ENCODE results near the gene ABCC8. TPM values are rescaled to one million over a fixed set of nuclear protein-coding genes. Genes with fewer than 3 reads are reported as not detected.

Gene ABCC8
- total and polyA plus RNA-seq, 2 of the 8 experiments (the other 6 are each of a cell fraction or from before 2014, with no cell fraction given), result 3.7 to 4.9 TPM

GRCh38 chr11:17397311-17398002 is 79.2 kb downstream of the ABCC8 start:
- no peak overlapping the region for H2AK5ac ChIP-seq (ENCODE audit: low read depth, low read length)
- H4K91ac ChIP-seq (replicated peaks; ENCODE audit: insufficient read length, low read length), result no peak overlapping the region
- H3K4me3 ChIP-seq (ENCODE audit: extremely low read depth in 1 of 4, insufficient read depth in 2 of 4, low read depth in 3 of 4, low read length in 4 of 4), result no peak overlapping the region
- no peak overlapping the region for H3K4ac ChIP-seq (replicated peaks; ENCODE audit: insufficient read length, low read depth, low read length)
- H3K79me1 ChIP-seq (ENCODE audit: low read depth, low read length), result no peaks in the 10 kb centered on the region
- no peaks in the 10 kb centered on the region for H3K36me3 ChIP-seq (ENCODE audit: control insufficient read depth in 2 of 4, insufficient read depth in 4 of 4, low read length in 3 of 4)
- no peak overlapping the region for H4K8ac ChIP-seq (ENCODE audit: extremely low read depth, insufficient read depth, low read length)
- no peak overlapping the region for H3K18ac ChIP-seq (ENCODE audit: extremely low read depth, low read length)
- no peak overlapping the region; the same call in 1 of the 2 replicates for H2BK5ac ChIP-seq (ENCODE audit: low read depth, low read length)
- POLR2A ChIA-PET (ENCODE audit: partially characterized antibody), result interaction anchor here (1.0 to 1.1 kb wide), 2 partner anchors 11 to 42 kb away, joined by 3 to 4 read pairs; no protein-coding TSS in a partner anchor
- H3K27me3 ChIP-seq (replicated peaks in 1 of 4; ENCODE audit: control insufficient read depth in 3 of 4, extremely low read depth in 1 of 4, insufficient read depth in 3 of 4, low read length in 3 of 4), result no peaks in the 10 kb centered on the region
- CTCF ChIA-PET (ENCODE audit: partially characterized antibody), result interaction anchor here (1.0 to 38.8 kb wide), 13 partner anchors 8 to 237 kb away, joined by 3 to 1414 read pairs (median 7); partner anchors contain the start of gene KCNJ11
- no peaks in the 10 kb centered on the region for H3K23me2 ChIP-seq (ENCODE audit: low read depth, low read length)
- H3K4me1 ChIP-seq (replicated peaks in 1 of 4; ENCODE audit: control insufficient read depth in 3 of 4, insufficient read depth in 4 of 4, low read length in 3 of 4), result no peaks in the 10 kb centered on the region; a peak in 1 of 7 replicates
- WGBS, 2 experiments (ENCODE audit: extremely low coverage in 1 of 2, insufficient coverage in 1 of 2, insufficient read length in 1 of 2, insufficient replicate concordance in 2 of 2, low coverage in 1 of 2, low lambda C conversion rate in 2 of 2, missing lambda C conversion rate in 1 of 2), result 94% methylated on average over 12 of the region's 14 CpGs; no CpG with 5 or more reads in 1 of the 2 experiments
- H2BK20ac ChIP-seq (ENCODE audit: low read length), result no peak overlapping the region
- H3K4me2 ChIP-seq (ENCODE audit: insufficient read depth in 1 of 2, low read depth in 2 of 2, low read length in 2 of 2), result no peak overlapping the region
- H2BK12ac ChIP-seq (ENCODE audit: low read depth, low read length), result no peak overlapping the region
- no peak overlapping the region; the same call in 1 of the 2 replicates for H3K27ac ChIP-seq (ENCODE audit: low read depth, low read length)
- no peak overlapping the region for H4K5ac ChIP-seq (ENCODE audit: insufficient read length, low read depth, low read length)
- H3K9me3 ChIP-seq (ENCODE audit: insufficient read depth in 2 of 2, low read depth in 1 of 2, low read length in 1 of 2), result no peaks in the 10 kb centered on the region
- H2AFZ ChIP-seq (ENCODE audit: low read length), result no peak overlapping the region
- H3K79me2 ChIP-seq (ENCODE audit: control insufficient read depth in 1 of 2, insufficient read depth in 2 of 2, low read length in 2 of 2), result no peaks in the 10 kb centered on the region
- H4K20me1 ChIP-seq (replicated peaks in 1 of 2; ENCODE audit: control insufficient read depth in 1 of 2, insufficient read depth in 2 of 2, low read length in 2 of 2), result peaks cover 0 to 1% of the 10 kb centered on the region in 2 experiments
- H2BK15ac ChIP-seq (ENCODE audit: low read length), result no peak overlapping the region
- DNase-seq (ENCODE audit: low read depth in 1 of 2, low spot score in 2 of 2), result no peak
- FAIRE-seq, result no peak
- H3K23ac ChIP-seq (ENCODE audit: insufficient read length), result no peak overlapping the region
- H3K9ac ChIP-seq (replicated peaks in 1 of 4; ENCODE audit: extremely low read depth in 1 of 4, low read depth in 3 of 4, low read length in 3 of 4), result no peak overlapping the region
- H3K56ac ChIP-seq (replicated peaks; ENCODE audit: insufficient read length, low read depth, low read length), result no peak overlapping the region
- no peak overlapping the region for H2BK120ac ChIP-seq (replicated peaks; ENCODE audit: low read depth, low read length)
- H3K14ac ChIP-seq (ENCODE audit: insufficient read length), result no peak overlapping the region
- TF ChIP-seq YY1 (IDR thresholded peaks at IDR 0.05; ENCODE audit: low read depth, low read length) (no peak), POLR2A (IDR thresholded peaks at IDR 0.05; ENCODE audit: control extremely low read depth in 1 of 2, low read depth in 2 of 2, low read length in 2 of 2) (no peak), SIN3A (conservative IDR thresholded peaks at IDR 0.05 in 1 of 2, IDR thresholded peaks at IDR 0.05 in 1 of 2; ENCODE audit: low read depth in 1 of 2, low read length in 2 of 2) (no peak), POLR2AphosphoS5 (IDR thresholded peaks at IDR 0.05; ENCODE audit: low read depth, low read length) (no peak), TBP (IDR thresholded peaks at IDR 0.05; ENCODE audit: low read depth, low read length) (no peak), RFX5 (IDR thresholded peaks at IDR 0.05; ENCODE audit: borderline replicate concordance, low read depth, low read length) (no peak), CTBP2 (IDR thresholded peaks at IDR 0.05; ENCODE audit: borderline replicate concordance, insufficient read depth, insufficient read length, low read length) (no peak), TAF7 (optimal IDR thresholded peaks at IDR 0.05; ENCODE audit: borderline replicate concordance, low read depth, low read length) (no peak), CHD1 (IDR thresholded peaks at IDR 0.05; ENCODE audit: low read depth, low read length) (no peak), RAD21 (IDR thresholded peaks at IDR 0.05 in 1 of 2, conservative IDR thresholded peaks at IDR 0.05 in 1 of 2; ENCODE audit: low read depth in 2 of 2, low read length in 2 of 2) (no peak), ATF2 (IDR thresholded peaks at IDR 0.05; ENCODE audit: low read length) (no peak)
